PC-9 (cell line): ENCODE data around the gene NEK4. TPM values are rescaled to one million over a fixed set of nuclear protein-coding genes. Genes with fewer than 3 reads are reported as not detected.

ENCODE experiments used
- BruUV-seq: library from RNA; stranded (reverse); fragments of 400-500 nt; replicated peaks from 2 replicates; lab custom pipeline; 2021; lab: Mats Ljungman, UMichigan
- CTCF ChIA-PET: fragments of 300-600 bp; sonication (Branson Sonifier 250); formaldehyde crosslinking; loops from one replicate; lab custom pipeline; 2022; ENCODE audit warnings: antibody characterized with exemption; lab: Charles Lee
- POLR2A ChIA-PET: fragments of 300-600 bp; sonication (Branson Sonifier 250); formaldehyde crosslinking; loops from one replicate; lab custom pipeline; 2022; ENCODE audit warnings: antibody characterized with exemption; ENCODE audit not compliant: unreplicated experiment; lab: Charles Lee
- DNase-seq, 2 experiments: peaks; one replicate each; pipeline versions ENCODE4 v3.0.0 to v3.0.0-alpha.2; 2015 to 2022; ENCODE audit warnings: mixed read lengths in 1 of 2
- H2AFZ ChIP-seq: fragments of 200-600 bp; sonication (generic); 2 replicates; pipeline ENCODE4 v1.8.1; 2017; ENCODE audit warnings: antibody characterized with exemption
- H3F3A ChIP-seq: fragments of 200-600 bp; sonication (generic); 2 replicates; pipeline ENCODE4 v1.8.1; 2017; ENCODE audit warnings: antibody characterized with exemption, mild to moderate bottlenecking, low read depth; ENCODE audit not compliant: insufficient read depth
- H3K27ac ChIP-seq: fragments of 200-600 bp; sonication (generic); 2 replicates; pipeline ENCODE4 v1.6.1; 2016; ENCODE audit warnings: mixed run types
- H3K27me3 ChIP-seq: fragments of 200-600 bp; sonication (generic); 2 replicates; pipeline ENCODE4 v1.6.1; 2016; ENCODE audit warnings: low read depth, mixed run types; ENCODE audit not compliant: insufficient read depth
- H3K36me3 ChIP-seq: fragments of 200-600 bp; sonication (generic); 2 replicates; pipeline ENCODE4 v1.6.1; 2016; ENCODE audit warnings: low read depth, mixed run types
- H3K4me1 ChIP-seq: fragments of 200-600 bp; sonication (generic); replicated peaks from 2 replicates; pipeline ENCODE4 v1.6.1; 2016; ENCODE audit warnings: mixed run types; ENCODE audit not compliant: insufficient read depth
- H3K4me2 ChIP-seq: fragments of 200-600 bp; sonication (generic); 2 replicates; pipeline ENCODE4 v1.6.1; 2017; ENCODE audit warnings: mixed run types
- H3K4me3 ChIP-seq: fragments of 200-600 bp; sonication (generic); 2 replicates; pipeline ENCODE4 v1.6.1; 2016; ENCODE audit warnings: mixed run types
- H3K79me2 ChIP-seq: fragments of 200-600 bp; sonication (generic); 2 replicates; pipeline ENCODE4 v1.6.1; 2017; ENCODE audit warnings: low read depth, mixed run types
- H3K9me2 ChIP-seq: fragments of 200-600 bp; sonication (generic); 2 replicates; pipeline ENCODE4 v1.8.1; 2017; ENCODE audit warnings: mild to moderate bottlenecking; ENCODE audit not compliant: insufficient read depth
- H3K9me3 ChIP-seq: fragments of 200-600 bp; sonication (generic); 2 replicates; pipeline ENCODE4 v1.8.1; 2016; ENCODE audit warnings: low read depth; ENCODE audit not compliant: insufficient read depth
- H4K20me1 ChIP-seq: fragments of 200-600 bp; sonication (generic); 2 replicates; pipeline ENCODE4 v1.8.1; 2017; ENCODE audit not compliant: insufficient read depth
- CTCF ChIP-seq: fragments of 200-600 bp; sonication (generic); conservative IDR thresholded peaks from 2 replicates; pipeline ENCODE4 v1.6.1; 2017; ENCODE audit warnings: mixed run types, antibody characterized with exemption, mild to moderate bottlenecking, moderate library complexity
- EZH2 ChIP-seq: fragments of 200-600 bp; sonication (generic); IDR thresholded peaks from 2 replicates; pipeline ENCODE4 v1.8.0; 2017; ENCODE audit warnings: antibody characterized with exemption, low read depth
- intact Hi-C: fragments of 100-400 bp; cut with micrococcal nuclease; formaldehyde crosslinking; loops from one replicate; pipeline ENCODE4 v1.10.0; 2022; ENCODE audit not compliant: unreplicated experiment
- total RNA-seq: library from RNA; stranded (reverse); gene quantifications from 2 replicates; pipeline ENCODE4 v1.2.3, GENCODE V29; 2021

The NEK4 gene
- total RNA-seq, 1 experiment from 2014 or later = 36.5 TPM

GRCh38 chr3:52809662-52810377 is 39.1 kb upstream of the NEK4 start:
- POLR2A ChIA-PET = no interaction called here
- Histone ChIP-seq H3K4me3 (no peak overlapping the region), H2AFZ (no peak overlapping the region), H3K79me2 (no peaks in the 10 kb centered on the region), H3K9me2 (no peaks in the 10 kb centered on the region), H3K36me3 (no peaks in the 10 kb centered on the region), H3K4me1 (no peaks in the 10 kb centered on the region), H3K9me3 (no peaks in the 10 kb centered on the region), H3F3A (no peaks in the 10 kb centered on the region), H4K20me1 (no peaks in the 10 kb centered on the region), H3K4me2 (no peak overlapping the region), H3K27ac (no peak overlapping the region), H3K27me3 (no peaks in the 10 kb centered on the region)
- BruUV-seq = no TSS peak
- intact Hi-C loops = no loop called here
- CTCF ChIA-PET = no interaction called here
- DNase-seq = no peak
- no peak for TF ChIP-seq EZH2
- no peak for TF ChIP-seq CTCF

- ChIA-PET POLR2A (no interaction called here), CTCF (no interaction called here)
- H3K36me3 ChIP-seq = no peaks in the 10 kb centered on the region
- TF ChIP-seq CTCF (no peak), EZH2 (no peak)
- H3K27ac ChIP-seq = no peak overlapping the region
- intact Hi-C loops = no loop called here
- no peaks in the 10 kb centered on the region for H3F3A ChIP-seq
- H3K79me2 ChIP-seq = no peaks in the 10 kb centered on the region
- H3K4me3 ChIP-seq = no peak overlapping the region
- no peaks in the 10 kb centered on the region for H3K9me3 ChIP-seq
- H2AFZ ChIP-seq = no peak overlapping the region
- H3K9me2 ChIP-seq = no peaks in the 10 kb centered on the region
- H4K20me1 ChIP-seq = no peaks in the 10 kb centered on the region
- H3K4me2 ChIP-seq = no peak overlapping the region
- no peaks in the 10 kb centered on the region for H3K27me3 ChIP-seq
- no TSS peak for BruUV-seq
- H3K4me1 ChIP-seq = no peaks in the 10 kb centered on the region
- no peak for DNase-seq
These were observed 38.4 kb upstream of the NEK4 start for GRCh38 chr3:52809149-52809548.

GRCh38 chr3:52805270-52806039 is 34.7 kb upstream of the NEK4 start:
- Histone ChIP-seq H3K9me2 (no peaks in the 10 kb centered on the region), H4K20me1 (no peaks in the 10 kb centered on the region), H3K4me1 (no peaks in the 10 kb centered on the region), H3K79me2 (no peaks in the 10 kb centered on the region), H3K36me3 (no peaks in the 10 kb centered on the region), H3F3A (no peaks in the 10 kb centered on the region), H3K4me3 (no peak overlapping the region), H3K9me3 (no peaks in the 10 kb centered on the region), H2AFZ (no peak overlapping the region), H3K27me3 (no peaks in the 10 kb centered on the region), H3K27ac (no peak overlapping the region), H3K4me2 (no peak overlapping the region)
- ChIA-PET CTCF (no interaction called here), POLR2A (no interaction called here)
- intact Hi-C loops = no loop called here
- no TSS peak for BruUV-seq
- DNase-seq = no peak
- TF ChIP-seq CTCF (no peak), EZH2 (no peak)
